GM06990 (cell line): ENCODE results near the gene UMODL1.

ENCODE experiments used
- DNase-seq: peaks from one replicate; pipeline ENCODE4 v3.0.0-alpha.2; 2011; ENCODE audit not compliant: insufficient read length; ENCODE audit errors: extremely low read depth
- H3K27me3 ChIP-seq: replicated peaks from 2 replicates; pipeline ENCODE4 v1.6.0; 2011; ENCODE audit warnings: low read length; ENCODE audit not compliant: control insufficient read depth, insufficient read depth
- H3K36me3 ChIP-seq: 2 replicates; pipeline ENCODE4 v1.5.1; 2011; ENCODE audit warnings: low read length; ENCODE audit not compliant: control insufficient read depth, insufficient read depth
- H3K4me3 ChIP-seq: replicated peaks from 2 replicates; pipeline ENCODE4 v1.5.1; 2011; ENCODE audit warnings: low read depth, mild to moderate bottlenecking, control low read depth, low read length
- TF ChIP-seq, protein P1 (sequence below): IDR thresholded peaks from 2 replicates; pipeline ENCODE4 v1.5.1; 2011; ENCODE audit warnings: low read length, control low read depth, mild to moderate bottlenecking, inconsistent platforms; ENCODE audit not compliant: insufficient read depth, poor library complexity, severe bottlenecking

The UMODL1 gene

DNA sequence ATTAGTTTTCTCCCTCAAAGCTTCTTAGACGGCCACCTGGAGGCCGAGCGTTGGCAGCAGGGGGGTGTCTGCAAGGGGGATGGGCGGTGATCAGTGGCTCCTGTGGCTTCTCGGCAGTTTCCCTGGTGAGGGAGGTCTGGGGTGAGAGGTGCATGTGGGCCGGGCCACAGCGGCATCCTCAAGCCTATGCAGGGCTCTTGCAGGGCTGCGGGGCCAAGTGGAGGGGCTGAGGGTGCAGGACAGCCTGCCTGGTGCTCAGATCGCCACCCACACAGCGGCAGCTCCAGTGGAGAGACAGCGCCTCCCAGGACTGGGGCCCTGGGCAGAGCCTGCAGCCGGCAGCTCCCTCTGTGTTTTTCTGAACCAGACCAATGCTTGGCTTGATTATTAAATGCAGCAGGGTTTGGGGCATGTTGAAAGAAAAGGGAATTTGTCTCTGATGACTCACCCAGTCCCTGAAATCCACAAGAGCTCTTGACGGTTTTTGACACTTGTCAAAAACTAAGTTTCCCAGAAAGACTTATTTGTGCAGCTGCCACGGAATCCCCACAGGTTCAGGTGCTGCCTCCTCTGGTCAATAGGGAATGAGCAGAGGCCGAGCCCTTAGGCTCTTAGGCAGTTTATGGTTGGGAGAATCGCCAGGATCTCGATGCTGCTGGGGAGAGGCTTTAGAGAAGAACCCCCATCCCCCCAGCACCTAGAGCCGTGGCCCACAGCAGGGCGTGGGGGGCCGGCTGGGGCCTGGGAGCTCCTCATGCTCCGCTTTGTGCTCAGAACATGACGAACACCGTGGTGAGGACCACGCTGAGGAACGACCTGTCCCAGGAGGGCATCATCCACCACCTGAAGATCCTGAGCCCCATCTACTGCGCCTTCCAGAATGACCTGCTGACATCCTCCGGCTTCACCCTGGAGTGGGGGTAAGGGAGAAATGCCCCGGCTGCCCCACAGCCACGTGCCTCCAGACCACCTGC lies 54.7 kb downstream of the UMODL1 start:
- H3K4me3 ChIP-seq, result no peak overlapping the region
- peaks cover 2% of the 10 kb centered on the region for H3K27me3 ChIP-seq
- DNase-seq, result no peak
- no peaks in the 10 kb centered on the region for H3K36me3 ChIP-seq
- TF ChIP-seq, protein P1, sequence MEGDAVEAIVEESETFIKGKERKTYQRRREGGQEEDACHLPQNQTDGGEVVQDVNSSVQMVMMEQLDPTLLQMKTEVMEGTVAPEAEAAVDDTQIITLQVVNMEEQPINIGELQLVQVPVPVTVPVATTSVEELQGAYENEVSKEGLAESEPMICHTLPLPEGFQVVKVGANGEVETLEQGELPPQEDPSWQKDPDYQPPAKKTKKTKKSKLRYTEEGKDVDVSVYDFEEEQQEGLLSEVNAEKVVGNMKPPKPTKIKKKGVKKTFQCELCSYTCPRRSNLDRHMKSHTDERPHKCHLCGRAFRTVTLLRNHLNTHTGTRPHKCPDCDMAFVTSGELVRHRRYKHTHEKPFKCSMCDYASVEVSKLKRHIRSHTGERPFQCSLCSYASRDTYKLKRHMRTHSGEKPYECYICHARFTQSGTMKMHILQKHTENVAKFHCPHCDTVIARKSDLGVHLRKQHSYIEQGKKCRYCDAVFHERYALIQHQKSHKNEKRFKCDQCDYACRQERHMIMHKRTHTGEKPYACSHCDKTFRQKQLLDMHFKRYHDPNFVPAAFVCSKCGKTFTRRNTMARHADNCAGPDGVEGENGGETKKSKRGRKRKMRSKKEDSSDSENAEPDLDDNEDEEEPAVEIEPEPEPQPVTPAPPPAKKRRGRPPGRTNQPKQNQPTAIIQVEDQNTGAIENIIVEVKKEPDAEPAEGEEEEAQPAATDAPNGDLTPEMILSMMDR, result peak; percentile 27

- Histone ChIP-seq H3K36me3 (no peaks in the 10 kb centered on the region), H3K4me3 (no peak overlapping the region), H3K27me3 (peaks cover 2% of the 10 kb centered on the region)
- no peak for DNase-seq
- TF ChIP-seq, protein P1, result no peak
Measured at GRCh38 chr21:42127164-42128150, 56.3 kb downstream of the UMODL1 start.

- no peaks in the 10 kb centered on the region for H3K36me3 ChIP-seq
- TF ChIP-seq, protein P1, result no peak
- no peak for DNase-seq
- H3K4me3 ChIP-seq, result no peak overlapping the region
- peaks cover 2% of the 10 kb centered on the region for H3K27me3 ChIP-seq
Measured at GRCh38 chr21:42129300-42130266, 58.5 kb downstream of the UMODL1 start.

DNA sequence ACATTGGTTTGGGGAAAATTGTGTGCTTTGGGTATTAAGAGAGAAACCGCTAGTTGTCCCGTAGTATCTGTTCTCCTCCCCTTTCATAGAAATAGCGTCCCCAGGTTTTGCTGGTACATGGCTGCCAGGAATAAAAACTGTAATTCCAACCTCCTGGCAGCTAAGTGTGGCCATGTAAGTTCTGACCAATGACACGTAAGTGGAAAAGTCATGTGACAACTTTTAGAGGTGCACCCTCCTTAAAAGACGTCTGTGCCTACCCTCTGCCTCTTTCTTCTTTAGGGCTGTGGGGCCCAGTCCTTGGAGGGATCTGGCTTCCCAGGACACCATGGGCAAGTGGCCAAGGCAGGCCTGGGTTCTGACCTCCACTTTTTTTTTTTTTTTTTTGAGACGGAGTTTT lies 59.3 kb downstream of the UMODL1 start:
- H3K4me3 ChIP-seq, result no peak overlapping the region
- H3K36me3 ChIP-seq, result no peaks in the 10 kb centered on the region
- no peak for DNase-seq
- TF ChIP-seq, protein P1, result no peak
- no peaks in the 10 kb centered on the region; the same call in 1 of the 2 replicates for H3K27me3 ChIP-seq

DNA sequence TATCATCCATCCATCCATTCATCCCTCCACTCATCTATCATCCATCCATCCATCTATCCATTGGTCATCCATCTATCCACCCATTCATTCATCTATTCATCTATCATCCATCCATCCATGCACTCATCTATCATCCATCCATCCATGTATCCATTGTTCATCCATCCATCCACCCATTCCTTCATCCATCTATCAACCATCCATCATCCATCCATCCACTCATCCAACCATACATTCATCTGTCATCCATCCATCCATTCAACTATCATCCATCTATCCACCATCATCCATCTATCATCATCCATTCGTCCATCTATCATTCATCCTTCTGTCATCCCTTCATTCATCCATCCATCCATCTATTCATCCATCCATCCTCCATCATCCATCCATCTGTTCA lies 61.1 kb downstream of the UMODL1 start:
- TF ChIP-seq, protein P1, result no peak
- Histone ChIP-seq H3K36me3 (no peaks in the 10 kb centered on the region), H3K27me3 (no peaks in the 10 kb centered on the region; the same call in 1 of the 2 replicates), H3K4me3 (no peak overlapping the region)
- no peak for DNase-seq
